ENCODE data around the gene TRIOBP.

DNA sequence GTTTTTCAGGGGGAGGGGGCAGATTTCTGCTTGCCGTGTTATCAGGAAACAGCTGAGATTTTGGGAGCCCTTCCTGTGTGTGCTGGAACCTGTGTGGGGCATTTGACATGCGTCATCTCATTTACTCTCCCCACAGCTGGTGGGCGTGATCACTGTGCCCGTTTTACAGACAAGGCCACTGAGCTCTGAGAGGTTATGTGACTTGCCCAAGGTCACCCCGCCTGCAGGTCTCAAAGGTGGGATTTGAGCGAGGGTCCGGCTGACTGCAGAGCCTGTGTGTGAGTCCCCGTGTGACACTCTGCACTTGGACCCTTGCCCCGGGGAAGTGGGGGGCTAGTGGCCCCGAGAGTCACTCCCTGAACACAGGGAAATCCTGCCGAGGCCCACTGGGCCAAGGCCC is 62.4 kb downstream of the TRIOBP start:
- no peak for TF ChIP-seq POLR2AphosphoS5 (IDR thresholded peaks at IDR 0.05; ENCODE audit: borderline replicate concordance, low read depth, low read length)
- TF ChIP-seq EZH2 (IDR thresholded peaks at IDR 0.05), result no peak
- TF ChIP-seq FOXP2 (optimal IDR thresholded peaks at IDR 0.05; ENCODE audit: control extremely low read depth, extremely low read length, insufficient read depth), result no peak

Data from SK-N-MC (cell line).